Jurkat, Clone E6-1 (cell line): Measurements from ENCODE around the gene ATP8A2.

ENCODE experiments used
- DNase-seq: peaks from one replicate; pipeline ENCODE4 v3.0.0-alpha.2; 2011; ENCODE audit warnings: low read depth, low spot score
- H3K4me3 ChIP-seq: 2 replicates; pipeline ENCODE4 v1.5.1; 2011; ENCODE audit warnings: mild to moderate bottlenecking, low read length, control low read depth, moderate library complexity

The ATP8A2 gene

DNA sequence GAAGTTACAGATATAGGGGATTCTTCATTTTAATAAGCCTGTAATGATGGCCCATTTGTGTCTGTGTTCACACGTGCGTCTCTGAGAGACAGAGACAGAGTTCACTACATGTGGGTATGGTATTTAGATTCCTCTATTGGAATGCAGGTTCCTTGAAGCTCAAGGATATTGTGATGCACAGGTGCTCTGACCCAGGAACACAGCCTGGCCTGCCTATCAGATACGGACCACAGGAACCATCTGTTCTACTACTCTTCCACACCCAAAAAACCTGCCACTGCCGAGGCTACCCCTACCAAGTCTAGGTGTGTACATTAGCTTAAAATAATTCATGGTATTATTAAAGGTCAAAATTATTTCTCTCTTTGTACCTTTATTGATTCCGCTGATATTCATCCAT is 289.2 kb downstream of the ATP8A2 start:
- no peak for DNase-seq
- no peak overlapping the region for H3K4me3 ChIP-seq

DNA sequence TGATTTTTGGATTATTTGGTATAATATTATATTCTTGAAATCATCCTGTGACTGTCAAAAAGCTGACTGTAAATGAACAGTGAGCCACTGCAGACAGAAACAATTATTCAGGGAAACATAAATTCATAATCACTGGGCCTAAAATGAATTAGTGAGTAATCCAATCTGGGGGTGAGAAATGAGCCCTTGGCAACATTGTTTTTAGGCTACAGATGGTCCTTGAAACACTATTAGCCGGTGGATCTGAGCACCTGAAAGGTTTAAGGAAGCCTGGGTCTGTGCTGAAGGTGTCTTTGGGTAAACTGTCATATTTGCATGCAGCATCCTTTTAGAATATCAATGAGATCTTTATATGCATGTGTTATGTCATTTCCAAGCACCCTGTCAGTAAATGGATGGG is 290.7 kb downstream of the ATP8A2 start:
- no peak for DNase-seq
- no peak overlapping the region for H3K4me3 ChIP-seq

DNA sequence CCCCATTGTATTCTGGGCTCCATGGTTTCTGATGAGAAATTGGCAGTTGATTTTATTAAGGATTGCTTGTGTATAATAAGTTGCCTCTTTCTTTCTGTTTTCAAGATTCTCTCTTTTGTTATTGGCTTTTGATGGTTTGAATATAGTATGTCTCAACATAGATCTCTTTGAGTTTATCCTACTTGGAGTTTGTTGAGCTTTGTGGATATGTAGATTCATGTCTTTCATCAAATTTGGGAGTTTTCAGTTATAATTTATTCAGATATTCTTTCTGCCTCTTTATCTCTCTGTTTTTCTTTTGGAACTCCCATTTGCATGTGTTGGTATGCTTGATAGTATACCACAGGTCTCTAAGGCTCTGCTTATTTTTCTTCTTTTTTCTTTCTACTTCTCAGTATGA is 296.6 kb downstream of the ATP8A2 start:
- H3K4me3 ChIP-seq: no peak overlapping the region
- DNase-seq: no peak

DNA sequence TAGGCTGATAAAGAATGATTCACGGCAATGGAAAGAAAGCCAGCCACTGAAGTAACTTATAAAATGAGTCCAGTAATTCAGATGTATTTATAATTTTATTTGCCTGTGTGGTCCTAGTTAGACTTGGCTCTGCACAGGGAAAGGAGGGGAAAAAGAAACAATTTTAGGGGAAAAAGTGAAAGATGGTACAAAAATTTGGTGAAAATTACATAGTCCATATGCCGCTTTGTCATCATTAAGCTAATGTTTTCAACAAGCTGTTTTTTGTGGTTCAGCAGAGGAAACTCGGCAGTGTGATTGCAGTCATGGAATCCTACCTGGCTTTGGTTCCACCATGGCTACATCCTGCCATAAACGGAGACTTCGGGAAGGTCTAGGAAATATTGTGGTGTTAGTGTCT is 301.9 kb downstream of the ATP8A2 start:
- no peak overlapping the region for H3K4me3 ChIP-seq
- DNase-seq: no peak

DNA sequence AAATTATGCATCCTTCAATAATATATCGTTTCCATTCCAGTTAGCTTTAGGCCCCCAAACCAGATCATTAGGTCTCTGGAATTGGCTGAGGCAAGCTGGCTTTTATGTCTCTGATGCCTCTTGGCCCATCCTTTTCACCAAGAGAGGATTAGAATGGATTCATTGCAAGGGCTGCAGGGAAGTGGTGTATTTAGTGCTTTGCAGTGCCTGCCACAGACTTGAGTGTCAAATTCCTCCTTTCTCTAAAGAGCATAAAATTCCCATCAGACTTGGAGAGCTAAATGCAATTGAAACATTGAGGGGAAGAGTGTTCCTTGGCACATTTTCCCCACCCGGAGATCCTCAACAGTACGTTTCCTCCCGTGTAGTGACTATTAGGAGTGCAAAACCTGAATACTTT is 302.6 kb downstream of the ATP8A2 start:
- no peak overlapping the region for H3K4me3 ChIP-seq
- DNase-seq: no peak

DNA sequence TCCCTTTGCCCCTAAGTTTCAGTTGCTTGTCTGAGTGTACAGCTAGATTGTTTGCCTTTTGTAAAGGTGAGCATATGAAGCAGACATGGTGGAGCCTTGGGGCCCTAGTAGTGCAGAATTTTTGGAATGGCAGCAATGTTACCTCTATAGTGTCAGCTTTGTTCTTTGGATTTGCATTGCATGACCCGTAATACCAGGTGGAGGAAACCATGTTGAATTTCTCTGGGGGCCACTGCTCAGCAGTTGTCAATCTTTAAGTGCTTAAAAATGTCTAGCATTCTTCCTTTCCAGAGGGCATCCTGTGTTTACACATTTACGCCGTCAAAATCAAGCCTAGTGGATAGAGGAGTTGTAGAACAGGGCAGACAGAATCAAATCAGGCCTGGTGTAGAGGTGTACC is 303.3 kb downstream of the ATP8A2 start:
- no peak for DNase-seq

DNA sequence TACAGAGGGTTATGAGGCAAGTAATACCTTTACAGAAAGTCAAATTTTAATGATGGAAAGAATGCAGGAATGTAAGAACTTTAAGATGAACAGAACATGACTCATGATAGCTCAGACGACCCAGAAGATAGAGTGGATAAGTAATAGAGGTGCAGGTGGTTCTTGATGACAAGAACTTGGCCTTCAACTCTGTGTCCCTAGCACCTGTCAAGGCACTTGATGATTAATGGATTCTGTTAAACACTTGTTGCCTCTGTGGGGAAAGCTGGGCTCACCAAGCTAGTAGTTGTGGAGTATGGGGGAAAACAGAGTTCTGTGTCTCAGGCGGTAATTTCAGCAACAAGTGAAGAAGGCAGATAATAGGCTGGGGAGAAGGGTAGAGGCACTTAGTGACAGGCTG is 306.2 kb downstream of the ATP8A2 start:
- H3K4me3 ChIP-seq: no peak overlapping the region
- no peak for DNase-seq

More for the DNA sequence above, 303.3 kb downstream of the ATP8A2 start:
- no peak overlapping the region for H3K4me3 ChIP-seq

DNA sequence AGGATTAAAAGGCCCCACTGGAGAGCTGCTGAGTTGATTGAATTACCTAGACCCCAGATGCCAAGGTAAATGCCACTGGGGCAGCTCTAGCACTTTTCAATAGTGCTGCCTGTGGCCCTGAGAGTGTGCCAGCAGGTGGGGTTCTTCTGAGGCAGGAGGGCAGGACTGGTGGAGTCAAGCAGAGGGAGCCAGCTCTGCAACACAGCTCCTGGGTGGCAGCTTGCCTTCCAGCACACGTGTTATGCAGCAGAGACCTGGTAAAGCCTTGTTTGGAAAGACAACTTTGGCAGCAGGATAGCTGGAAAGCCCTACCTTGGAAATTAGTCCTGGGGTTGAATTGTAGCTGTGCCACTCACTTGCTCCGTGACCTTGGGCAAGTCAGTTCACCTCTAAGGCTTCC is 306.6 kb downstream of the ATP8A2 start:
- DNase-seq: peak; percentile 62
- H3K4me3 ChIP-seq: no peak overlapping the region

DNA sequence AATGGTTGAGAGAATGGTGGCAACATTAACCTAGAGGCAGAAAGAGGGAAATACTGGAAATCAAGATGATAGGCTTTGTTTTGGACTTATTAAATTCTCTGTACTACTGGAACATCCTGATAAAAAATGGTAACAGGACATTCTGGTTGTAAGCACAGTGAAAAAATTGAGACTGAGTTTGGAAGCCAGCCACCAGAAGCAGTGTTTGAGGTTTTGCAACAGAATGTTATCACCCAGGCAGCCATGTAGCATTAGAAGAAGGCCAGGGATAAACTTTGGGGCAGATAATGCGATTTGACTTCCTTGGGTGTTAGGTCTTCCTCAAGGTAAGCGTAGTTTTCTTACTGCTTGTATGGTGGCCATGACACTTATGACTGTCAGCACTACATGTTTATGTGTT is 307.4 kb downstream of the ATP8A2 start:
- DNase-seq: no peak
- H3K4me3 ChIP-seq: no peak overlapping the region

DNA sequence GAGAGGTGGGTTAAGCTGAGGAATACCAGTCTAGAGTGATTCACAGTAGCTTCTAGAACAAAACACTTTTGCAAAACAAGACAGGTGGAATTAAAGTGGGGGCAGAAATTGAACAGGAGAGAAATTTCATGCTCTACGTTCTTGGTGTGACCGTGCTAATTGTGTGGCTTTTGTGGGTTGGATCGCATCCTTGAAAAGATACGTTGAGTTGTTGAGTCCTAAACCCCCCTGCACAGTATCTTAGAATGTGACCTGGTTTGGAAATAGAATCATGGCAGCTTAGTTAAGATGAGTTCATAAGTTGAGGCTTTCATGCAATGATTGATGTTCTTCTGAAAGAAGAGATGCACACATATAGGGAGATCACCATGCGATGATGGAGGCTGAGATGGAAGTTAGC is 308.2 kb downstream of the ATP8A2 start:
- DNase-seq: peak; percentile 38
- H3K4me3 ChIP-seq: no peak overlapping the region

DNA sequence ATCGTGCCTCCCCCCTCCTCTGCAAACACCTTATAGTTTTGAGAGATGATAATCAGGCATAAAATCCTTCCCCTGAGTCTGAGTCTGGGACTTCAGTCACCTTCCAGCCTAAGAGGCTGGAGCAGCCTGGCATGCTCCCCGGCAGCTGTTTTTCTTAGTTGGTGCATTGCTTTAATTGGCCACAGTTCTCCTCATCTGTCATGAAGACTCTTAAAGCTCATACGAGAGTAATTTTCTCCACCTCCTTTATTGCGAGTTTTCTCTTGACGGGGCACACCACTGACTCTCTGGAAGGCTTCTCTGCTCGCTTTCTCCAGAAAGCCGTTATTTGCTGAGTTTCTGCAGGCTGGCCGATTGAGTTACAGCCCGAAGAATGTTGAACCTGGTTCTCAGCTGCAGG is 310.5 kb downstream of the ATP8A2 start:
- no peak for DNase-seq

DNA sequence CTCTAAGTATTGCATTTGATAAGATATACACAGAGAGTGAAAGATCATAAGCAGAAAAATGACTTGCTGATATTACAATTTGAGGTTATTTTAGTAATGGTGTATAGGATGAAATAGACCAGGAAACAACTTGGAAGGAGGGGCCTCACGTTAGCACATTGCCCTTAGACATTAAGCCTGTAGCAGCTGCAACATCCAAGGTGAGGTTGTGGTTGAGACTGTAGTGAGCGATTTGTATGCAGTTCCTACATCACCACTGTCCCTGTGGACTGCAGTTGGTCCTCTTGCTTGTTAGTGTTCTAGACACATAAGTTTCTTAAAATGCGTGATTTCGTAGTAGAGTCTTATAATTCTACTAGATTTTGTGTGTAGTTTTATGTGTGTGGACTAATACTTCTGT is 311.3 kb downstream of the ATP8A2 start:
- DNase-seq: peak; percentile 76
- H3K4me3 ChIP-seq: no peak overlapping the region

More for the DNA sequence above, 310.5 kb downstream of the ATP8A2 start:
- H3K4me3 ChIP-seq: no peak overlapping the region

DNA sequence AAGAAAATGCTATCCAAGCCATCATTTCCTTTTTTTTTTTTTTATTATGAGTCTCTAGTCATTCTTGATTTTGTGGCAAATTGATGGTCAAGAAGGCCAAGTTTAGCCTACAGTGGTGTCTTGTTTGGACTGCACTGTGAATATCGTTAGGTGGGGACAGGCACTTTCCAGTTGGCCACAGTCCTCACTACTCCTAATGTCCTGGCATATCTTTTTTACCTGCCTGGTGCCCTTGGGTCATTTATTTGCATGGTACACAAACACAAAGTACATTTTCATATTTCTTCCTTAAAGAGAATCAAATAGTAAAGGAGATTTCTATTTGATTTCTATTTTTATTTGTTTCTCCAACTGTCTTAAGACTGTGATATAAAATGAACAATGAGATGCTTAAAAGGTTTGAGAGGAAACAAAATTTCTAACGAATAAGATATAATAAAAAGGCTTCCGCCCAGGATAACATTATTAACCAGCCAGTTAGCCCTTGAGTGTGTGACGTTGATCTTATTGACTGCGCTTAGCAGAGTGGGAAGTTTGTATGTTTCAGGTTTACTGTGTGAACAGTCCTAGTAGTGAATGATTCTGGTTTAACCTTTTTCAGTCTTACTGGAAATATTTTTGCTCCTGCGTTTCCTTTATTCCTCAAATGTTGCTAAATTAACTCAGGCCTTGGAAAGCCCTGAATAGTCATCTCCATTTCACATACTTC is 312.0 kb downstream of the ATP8A2 start:
- H3K4me3 ChIP-seq: no peak overlapping the region
- no peak for DNase-seq

DNA sequence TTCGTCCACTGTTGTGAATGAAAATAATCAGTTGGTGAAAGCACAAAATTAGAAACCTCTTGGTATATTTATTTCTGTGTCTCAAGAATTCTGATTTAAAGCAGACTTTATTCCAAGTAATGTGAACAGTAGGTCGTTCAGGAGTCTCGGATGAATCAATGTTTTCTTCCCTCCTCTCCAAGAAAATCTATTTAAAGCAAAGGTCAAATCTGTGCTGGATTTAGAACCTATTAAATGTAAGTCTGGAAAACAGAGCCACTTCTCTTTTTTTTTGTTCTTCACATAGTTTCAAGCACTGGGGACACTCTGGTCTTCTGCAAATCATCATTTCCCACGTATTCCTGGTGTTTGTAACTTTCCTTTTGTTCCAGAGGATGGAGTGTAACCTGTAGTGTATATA is 312.7 kb downstream of the ATP8A2 start:
- H3K4me3 ChIP-seq: no peak overlapping the region
- no peak for DNase-seq

DNA sequence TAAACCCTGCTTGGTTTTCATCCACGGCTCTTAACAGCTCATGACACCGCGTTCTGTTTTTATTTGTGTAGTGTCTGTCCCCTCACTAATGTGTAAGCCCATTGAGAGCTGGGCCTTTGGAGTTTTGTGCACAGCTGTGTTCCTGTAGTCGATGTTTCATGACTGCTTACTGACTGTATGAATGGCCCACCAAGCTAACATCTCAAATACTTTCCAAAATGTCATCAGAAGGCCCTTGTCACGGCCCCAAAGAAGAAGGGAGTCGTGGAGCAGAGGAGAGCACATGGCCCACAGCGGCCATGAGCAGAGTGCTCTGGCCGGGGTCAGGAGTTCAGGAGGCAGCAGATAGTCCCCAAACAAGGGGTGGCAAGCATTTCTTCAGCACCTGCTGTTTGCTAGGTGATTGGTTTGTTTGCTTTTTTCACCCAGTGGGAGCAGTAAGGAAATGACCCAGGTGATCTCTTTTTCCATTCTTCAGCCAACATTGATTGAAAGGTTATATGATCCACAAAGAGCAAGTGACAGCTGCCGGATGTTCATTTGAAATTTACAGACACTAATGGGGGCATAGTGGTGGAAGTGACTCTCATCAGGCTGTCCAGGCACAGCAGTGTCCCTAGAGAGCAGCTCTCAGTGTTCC is 315.2 kb downstream of the ATP8A2 start:
- DNase-seq: no peak
- H3K4me3 ChIP-seq: no peak overlapping the region

DNA sequence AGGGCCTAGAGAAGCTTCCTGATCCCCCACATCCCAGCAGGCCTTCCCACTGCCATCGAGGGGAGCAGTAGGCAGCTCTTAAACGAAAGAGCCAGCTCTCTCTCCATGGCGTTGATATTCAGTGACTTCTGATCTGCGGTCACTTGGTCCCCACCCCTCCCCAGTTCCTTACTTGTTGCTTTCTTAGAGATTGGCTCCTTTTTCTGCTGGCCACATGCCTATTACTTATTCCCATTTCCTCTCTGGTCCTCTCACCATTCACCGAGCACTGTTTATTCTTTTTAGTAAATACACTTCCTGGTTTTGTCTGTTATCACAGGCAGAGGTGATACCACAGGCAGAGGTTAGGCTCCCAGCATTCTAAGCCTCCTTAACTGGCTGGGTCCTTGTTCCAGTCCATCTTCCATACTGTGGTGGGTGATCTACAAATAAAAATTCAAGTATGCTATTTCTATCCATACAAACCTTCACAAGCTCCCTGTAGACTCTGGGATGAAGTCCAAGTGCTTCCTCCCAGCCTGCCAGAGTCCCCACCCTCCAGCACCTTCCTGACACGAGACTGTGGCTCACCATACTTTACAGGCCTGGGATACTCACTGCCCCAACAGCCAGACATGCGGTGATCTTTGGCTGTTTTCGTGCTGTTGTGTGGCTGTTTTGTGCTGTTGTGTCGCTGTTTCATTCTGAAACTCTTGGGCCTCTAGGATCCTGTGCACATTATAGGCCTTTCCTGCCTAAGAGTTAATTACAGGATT is 315.9 kb downstream of the ATP8A2 start:
- DNase-seq: no peak
- H3K4me3 ChIP-seq: no peak overlapping the region

DNA sequence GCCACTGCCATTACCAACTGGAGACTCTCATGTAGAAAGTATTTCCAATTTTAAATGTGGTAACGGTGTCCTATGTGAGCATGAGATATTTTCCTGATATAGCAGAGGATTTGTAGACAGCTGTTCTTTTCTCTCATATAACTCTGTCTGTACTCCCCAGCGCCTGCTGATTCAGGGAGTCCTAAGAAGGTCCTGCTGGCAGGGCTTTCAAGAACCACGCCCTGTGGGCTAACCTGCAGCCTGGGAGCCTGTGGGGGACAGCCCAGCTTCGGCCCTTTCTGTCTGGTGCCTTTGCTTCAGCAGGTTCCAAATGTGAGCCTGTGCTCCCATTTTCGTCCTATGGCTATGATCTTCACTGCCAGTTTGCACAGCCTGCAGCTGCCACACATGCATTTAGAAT is 316.8 kb downstream of the ATP8A2 start:
- DNase-seq: no peak
- no peak overlapping the region for H3K4me3 ChIP-seq

DNA sequence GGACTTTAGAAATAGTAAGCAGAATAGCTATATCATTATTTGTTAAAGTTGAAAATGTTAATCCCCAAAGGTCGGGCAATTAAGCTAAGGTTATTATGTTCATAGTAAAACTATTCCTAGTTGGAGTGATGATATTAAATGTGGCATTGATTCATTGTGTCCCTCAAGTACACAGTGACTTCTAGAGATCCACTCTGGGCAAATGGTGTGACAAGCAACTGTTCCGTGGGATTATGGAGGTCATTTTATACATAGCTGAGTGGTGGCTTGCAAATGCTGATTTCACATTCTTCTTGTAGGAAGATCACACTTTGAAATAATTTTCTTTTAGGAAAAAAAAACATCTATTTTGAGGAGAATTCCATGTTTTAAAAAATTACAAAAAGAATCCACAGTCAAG is 317.8 kb downstream of the ATP8A2 start:
- DNase-seq: no peak
- no peak overlapping the region for H3K4me3 ChIP-seq

DNA sequence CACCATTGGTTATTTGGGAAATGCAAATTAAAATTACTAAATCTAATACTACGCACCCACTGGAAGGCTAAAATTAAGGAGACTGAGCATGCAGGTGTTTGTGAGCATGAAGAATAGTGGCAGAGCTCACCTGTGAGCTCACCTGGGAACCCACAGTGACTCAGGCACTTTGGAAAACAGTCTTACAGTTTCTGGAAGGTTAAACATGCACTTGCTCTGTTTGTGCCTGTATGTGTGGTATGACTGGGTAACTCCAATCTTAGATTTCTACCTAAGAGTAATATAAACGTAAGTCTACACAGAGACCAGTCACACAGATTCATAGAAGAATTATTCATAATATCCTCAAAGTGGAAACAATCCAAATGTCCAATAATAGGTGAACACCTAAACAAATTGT is 318.8 kb downstream of the ATP8A2 start:
- H3K4me3 ChIP-seq: no peak overlapping the region
- DNase-seq: no peak

DNA sequence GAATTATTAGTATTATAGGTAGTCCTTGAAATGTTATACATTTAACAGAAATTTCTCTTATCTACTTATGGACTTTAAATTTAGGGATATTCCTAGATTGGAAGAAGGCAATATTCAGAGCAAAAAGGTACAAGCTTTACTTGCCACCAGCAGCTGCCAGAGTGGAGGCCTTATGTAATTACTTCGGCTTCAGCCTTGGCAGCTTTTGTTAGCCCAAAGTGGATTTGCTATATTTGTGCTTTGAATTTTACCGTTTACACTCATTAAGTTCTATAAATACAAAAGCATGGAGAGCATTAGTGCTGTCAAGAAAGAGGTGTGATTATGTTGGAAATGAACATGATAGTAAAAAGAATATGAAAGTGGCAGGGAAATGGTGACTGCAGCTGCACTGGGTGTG is 319.9 kb downstream of the ATP8A2 start:
- no peak for DNase-seq

More for the DNA sequence above, 319.9 kb downstream of the ATP8A2 start:
- H3K4me3 ChIP-seq: no peak overlapping the region
